Vagina (tissue), 2 donors: ENCODE results near the gene COPZ1.

Experiments
- POLR2A ChIP-seq, 2 donors: fragments of 450-650 bp; IDR thresholded peaks; one replicate each; pipeline ENCODE4 v1.6.1; 2017; ENCODE audit warnings: antibody characterized with exemption in 2 of 2, mild to moderate bottlenecking in 2 of 2, moderate library complexity in 2 of 2
- POLR2AphosphoS5 ChIP-seq, 2 donors: sonication (generic); formaldehyde crosslinking; IDR thresholded peaks; one replicate each; pipeline ENCODE4 v1.9.0; 2017; ENCODE audit warnings: antibody characterized with exemption in 2 of 2, mild to moderate bottlenecking in 2 of 2, low read depth in 1 of 2; ENCODE audit not compliant: insufficient read depth in 1 of 2
- TF ChIP-seq, protein P1 (sequence below), 3 experiments: fragments of 450-650 bp in 2 of 3; fragments of 200-600 bp in 1 of 3; sonication (generic) in 1 of 3; IDR thresholded peaks; one replicate each; pipeline ENCODE4 v1.5.1; 2017 to 2019; ENCODE audit warnings: antibody characterized with exemption in 3 of 3, mild to moderate bottlenecking in 2 of 3, moderate library complexity in 2 of 3

DNA sequence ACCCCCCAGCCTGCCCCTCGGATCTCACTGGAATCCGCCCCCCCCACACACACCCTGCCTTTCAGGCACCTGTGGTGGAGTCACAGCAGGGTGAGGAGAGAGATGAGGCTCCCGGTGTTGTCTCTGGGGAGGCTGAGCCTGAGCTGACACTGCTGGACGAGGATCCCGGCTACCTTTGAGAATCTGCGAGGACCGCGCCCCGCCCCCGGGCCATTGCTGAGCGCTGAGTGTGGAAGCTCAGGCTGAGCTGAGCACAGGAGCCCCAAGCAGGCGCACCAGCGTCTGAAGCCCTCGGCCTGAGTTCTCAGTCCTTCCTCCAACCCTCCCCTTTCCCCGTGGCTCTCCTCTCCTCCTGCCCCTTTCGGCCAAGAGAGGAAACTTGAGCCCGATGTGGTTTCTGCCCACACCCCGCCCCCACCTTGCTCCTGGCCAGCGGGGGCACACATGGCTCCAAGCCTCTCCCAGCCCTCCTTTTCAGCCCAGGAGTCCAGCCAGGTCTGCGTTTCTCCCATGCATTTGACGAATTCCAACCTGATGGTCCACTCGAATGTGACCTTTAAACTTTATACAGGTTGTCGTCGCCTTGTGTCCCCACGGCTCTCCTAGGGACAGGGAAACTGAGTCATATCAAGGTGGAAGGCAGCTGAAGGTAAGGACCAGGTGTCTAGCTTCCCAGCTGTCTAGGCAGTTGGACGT is 24.1 kb upstream of the COPZ1 start, which contains the start of gene NFE2:
- TF ChIP-seq, protein P1, sequence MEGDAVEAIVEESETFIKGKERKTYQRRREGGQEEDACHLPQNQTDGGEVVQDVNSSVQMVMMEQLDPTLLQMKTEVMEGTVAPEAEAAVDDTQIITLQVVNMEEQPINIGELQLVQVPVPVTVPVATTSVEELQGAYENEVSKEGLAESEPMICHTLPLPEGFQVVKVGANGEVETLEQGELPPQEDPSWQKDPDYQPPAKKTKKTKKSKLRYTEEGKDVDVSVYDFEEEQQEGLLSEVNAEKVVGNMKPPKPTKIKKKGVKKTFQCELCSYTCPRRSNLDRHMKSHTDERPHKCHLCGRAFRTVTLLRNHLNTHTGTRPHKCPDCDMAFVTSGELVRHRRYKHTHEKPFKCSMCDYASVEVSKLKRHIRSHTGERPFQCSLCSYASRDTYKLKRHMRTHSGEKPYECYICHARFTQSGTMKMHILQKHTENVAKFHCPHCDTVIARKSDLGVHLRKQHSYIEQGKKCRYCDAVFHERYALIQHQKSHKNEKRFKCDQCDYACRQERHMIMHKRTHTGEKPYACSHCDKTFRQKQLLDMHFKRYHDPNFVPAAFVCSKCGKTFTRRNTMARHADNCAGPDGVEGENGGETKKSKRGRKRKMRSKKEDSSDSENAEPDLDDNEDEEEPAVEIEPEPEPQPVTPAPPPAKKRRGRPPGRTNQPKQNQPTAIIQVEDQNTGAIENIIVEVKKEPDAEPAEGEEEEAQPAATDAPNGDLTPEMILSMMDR (IDR thresholded peaks at IDR 0.05): no peak
- no peak for TF ChIP-seq POLR2A (IDR thresholded peaks at IDR 0.05)
- no peak for TF ChIP-seq POLR2AphosphoS5 (IDR thresholded peaks at IDR 0.05; ENCODE audit: insufficient read depth in 1 of 2, low read depth in 1 of 2)
